Thyroid gland (tissue), 4 donors: ENCODE measurements around the gene SH3RF3.

Source experiments
- POLR2A ChIP-seq, 2 donors: fragments of 450-650 bp; IDR thresholded peaks; one replicate each; pipeline ENCODE4 v1.6.1; 2017; ENCODE audit warnings: antibody characterized with exemption in 2 of 2, mild to moderate bottlenecking in 2 of 2, moderate library complexity in 1 of 2
- TF ChIP-seq, protein P1 (sequence below), 6 experiments: fragments of 200-600 bp in 3 of 6; fragments of 450-650 bp in 3 of 6; sonication (generic) in 3 of 6; IDR thresholded peaks; one replicate each; pipeline ENCODE4 v1.5.1; 2016 to 2019; ENCODE audit warnings: antibody characterized with exemption in 6 of 6, mild to moderate bottlenecking in 2 of 6, inconsistent platforms in 1 of 6, moderate library complexity in 1 of 6

DNA sequence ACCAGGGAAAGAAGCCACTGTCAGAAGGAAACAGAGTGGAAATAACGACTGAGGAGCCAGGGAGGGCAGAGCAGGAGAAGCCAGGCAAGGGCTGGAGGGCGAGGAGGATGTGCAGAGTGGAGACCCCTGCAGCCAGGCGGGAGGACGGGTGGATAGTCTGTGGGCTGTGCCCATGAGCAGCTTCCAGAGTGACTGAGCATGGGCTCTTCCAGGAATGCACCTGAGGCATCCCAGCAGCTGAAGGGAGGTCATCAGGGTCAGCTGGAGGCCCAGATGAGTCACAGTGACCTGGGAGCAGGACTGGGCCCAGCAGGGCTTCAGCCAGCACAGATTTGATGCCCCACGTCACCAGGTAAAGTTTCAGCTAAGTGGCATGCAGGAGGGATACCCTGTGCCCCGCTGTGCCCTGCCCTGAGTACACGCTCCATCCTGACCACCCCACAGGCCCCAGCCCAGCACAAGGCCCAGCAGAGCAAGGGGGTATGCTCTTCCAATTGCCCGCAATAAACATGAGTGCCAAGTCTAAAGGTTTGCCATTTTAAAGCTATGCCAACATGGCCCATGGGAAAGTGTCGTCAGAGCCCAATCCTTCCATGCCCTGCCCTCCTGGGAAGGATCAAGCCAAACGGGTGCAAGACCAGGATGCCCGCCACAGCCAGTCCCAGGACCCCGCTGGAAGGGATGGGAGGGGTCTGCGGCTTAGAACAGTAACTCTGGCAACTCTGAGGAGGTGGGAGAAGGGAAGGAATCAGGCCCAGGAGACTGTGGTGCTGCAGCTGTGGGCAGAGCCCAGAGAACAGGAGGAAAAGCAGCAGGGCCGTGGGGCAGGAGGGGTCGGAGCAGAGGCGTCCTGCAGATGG, 399.1 kb downstream of the SH3RF3 start:
- no peak for TF ChIP-seq POLR2A (IDR thresholded peaks at IDR 0.05)
- TF ChIP-seq, protein P1, sequence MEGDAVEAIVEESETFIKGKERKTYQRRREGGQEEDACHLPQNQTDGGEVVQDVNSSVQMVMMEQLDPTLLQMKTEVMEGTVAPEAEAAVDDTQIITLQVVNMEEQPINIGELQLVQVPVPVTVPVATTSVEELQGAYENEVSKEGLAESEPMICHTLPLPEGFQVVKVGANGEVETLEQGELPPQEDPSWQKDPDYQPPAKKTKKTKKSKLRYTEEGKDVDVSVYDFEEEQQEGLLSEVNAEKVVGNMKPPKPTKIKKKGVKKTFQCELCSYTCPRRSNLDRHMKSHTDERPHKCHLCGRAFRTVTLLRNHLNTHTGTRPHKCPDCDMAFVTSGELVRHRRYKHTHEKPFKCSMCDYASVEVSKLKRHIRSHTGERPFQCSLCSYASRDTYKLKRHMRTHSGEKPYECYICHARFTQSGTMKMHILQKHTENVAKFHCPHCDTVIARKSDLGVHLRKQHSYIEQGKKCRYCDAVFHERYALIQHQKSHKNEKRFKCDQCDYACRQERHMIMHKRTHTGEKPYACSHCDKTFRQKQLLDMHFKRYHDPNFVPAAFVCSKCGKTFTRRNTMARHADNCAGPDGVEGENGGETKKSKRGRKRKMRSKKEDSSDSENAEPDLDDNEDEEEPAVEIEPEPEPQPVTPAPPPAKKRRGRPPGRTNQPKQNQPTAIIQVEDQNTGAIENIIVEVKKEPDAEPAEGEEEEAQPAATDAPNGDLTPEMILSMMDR (IDR thresholded peaks at IDR 0.05): no peak
